Smooth muscle cell (in vitro differentiated cells): Measurements from ENCODE around the gene OR52M1. TPM values are rescaled to one million over a fixed set of nuclear protein-coding genes. Genes with fewer than 3 reads are reported as not detected.

Experiments
- DNase-seq: peaks from one replicate; lab custom pipeline; 2025; ENCODE audit not compliant: unreplicated experiment; lab: John Stamatoyannopoulos, UW
- H2AFZ ChIP-seq: fragments of 200-600 bp; sonication (generic); 2 replicates; pipeline ENCODE4 v1.6.0; 2016; ENCODE audit warnings: antibody characterized with exemption, low read depth, mild to moderate bottlenecking
- H3F3A ChIP-seq: fragments of 200-600 bp; sonication (generic); 2 replicates; pipeline ENCODE4 v1.6.0; 2017; ENCODE audit warnings: antibody characterized with exemption, low read depth
- H3K27ac ChIP-seq: fragments of 200-600 bp; sonication (generic); 2 replicates; pipeline ENCODE4 v1.5.1; 2016; ENCODE audit warnings: low read depth, mild to moderate bottlenecking
- H3K27me3 ChIP-seq: fragments of 200-600 bp; sonication (generic); 2 replicates; pipeline ENCODE4 v1.6.1; 2016; ENCODE audit warnings: low read depth, mild to moderate bottlenecking
- H3K36me3 ChIP-seq: fragments of 200-600 bp; sonication (generic); 2 replicates; pipeline ENCODE4 v1.5.1; 2016; ENCODE audit warnings: low read depth
- H3K4me1 ChIP-seq: fragments of 200-600 bp; sonication (generic); 2 replicates; pipeline ENCODE4 v1.5.1; 2016; ENCODE audit warnings: low read depth
- H3K4me2 ChIP-seq: fragments of 200-600 bp; sonication (generic); 2 replicates; pipeline ENCODE4 v1.6.0; 2016; ENCODE audit warnings: mild to moderate bottlenecking
- H3K4me3 ChIP-seq: fragments of 200-600 bp; sonication (generic); 2 replicates; pipeline ENCODE4 v1.5.1; 2016; ENCODE audit warnings: mild to moderate bottlenecking
- H3K79me2 ChIP-seq: fragments of 200-600 bp; sonication (generic); 2 replicates; pipeline ENCODE4 v1.6.0; 2016; ENCODE audit warnings: low read depth, mild to moderate bottlenecking
- H3K9ac ChIP-seq: fragments of 200-600 bp; sonication (generic); 2 replicates; pipeline ENCODE4 v1.6.0; 2016; ENCODE audit warnings: low read depth
- H3K9me3 ChIP-seq: fragments of 200-600 bp; sonication (generic); replicated peaks from 2 replicates; pipeline ENCODE4 v1.5.1; 2016; ENCODE audit warnings: low read depth
- H4K20me1 ChIP-seq: fragments of 200-600 bp; sonication (generic); 2 replicates; pipeline ENCODE4 v1.6.0; 2016; ENCODE audit warnings: low read depth
- CTCF ChIP-seq: fragments of 200-600 bp; sonication (generic); IDR thresholded peaks from 2 replicates; pipeline ENCODE4 v1.5.1; 2017; ENCODE audit warnings: borderline replicate concordance, mild to moderate bottlenecking, antibody characterized with exemption; ENCODE audit not compliant: insufficient read depth, poor library complexity, severe bottlenecking
- WGBS: methylation state at CpG from one replicate; pipeline ENCODE4 v1.1.7; 2016; ENCODE audit warnings: low lambda C conversion rate; 5-methylcytosine and 5-hydroxymethylcytosine counted together
- polyA plus RNA-seq: library from polyadenylated mRNA; unstranded; fragments of >200 nt; fragmentation: Nextera tagmentation; extraction: Ambion mirVana; gene quantifications from 2 replicates; pipeline ENCODE4 v1.2.1, GENCODE V29; 2016
- total RNA-seq: library from RNA; depleted of rRNA; stranded (reverse); fragments of >200 nt; gene quantifications from 2 replicates; pipeline ENCODE4 v1.2.3, GENCODE V29; 2014

Gene OR52M1
- total and polyA plus RNA-seq, 2 experiments from 2014 or later: not detected

GRCh38 chr11:4589017-4589416, 44.0 kb downstream of the OR52M1 start:
- H3K27me3 ChIP-seq: peaks cover 4% of the 10 kb centered on the region
- no peaks in the 10 kb centered on the region for H4K20me1 ChIP-seq
- H3K4me2 ChIP-seq: no peak overlapping the region
- no peak for DNase-seq
- H3K27ac ChIP-seq: no peak overlapping the region
- H2AFZ ChIP-seq: no peak overlapping the region
- H3K9me3 ChIP-seq: no peaks in the 10 kb centered on the region
- no peak overlapping the region for H3K9ac ChIP-seq
- no peaks in the 10 kb centered on the region for H3K4me1 ChIP-seq
- WGBS: 92% methylated on average over 3 of the region's 3 CpGs
- no peaks in the 10 kb centered on the region for H3K79me2 ChIP-seq
- no peaks in the 10 kb centered on the region for H3F3A ChIP-seq
- H3K4me3 ChIP-seq: no peak overlapping the region
- no peak for TF ChIP-seq CTCF
- no peaks in the 10 kb centered on the region for H3K36me3 ChIP-seq

GRCh38 chr11:4593739-4594138, 48.7 kb downstream of the OR52M1 start, which contains the start of gene OR52I1:
TSS of gene OR52I1 (plus strand) at chr11:4594039. CDS start at chr11:4594039, 0 bp downstream.
- no peak for DNase-seq
- no peaks in the 10 kb centered on the region for H3K36me3 ChIP-seq
- no peak within 1 kb of the TSS for H3K4me2 ChIP-seq
- H3F3A ChIP-seq: no peaks in the 10 kb centered on the region
- no peak within 1 kb of the TSS for H2AFZ ChIP-seq
- H3K79me2 ChIP-seq: no peaks in the 10 kb centered on the region
- no peaks in the 10 kb centered on the region for H4K20me1 ChIP-seq
- TF ChIP-seq CTCF: no peak
- H3K4me3 ChIP-seq: no peak within 1 kb of the TSS
- H3K4me1 ChIP-seq: no peaks in the 10 kb centered on the region
- no peak within 1 kb of the TSS for H3K9ac ChIP-seq
- WGBS: 95% methylated on average over 1 of the region's 1 CpG
- no peak within 1 kb of the TSS for H3K27ac ChIP-seq
- H3K27me3 ChIP-seq: no peaks in the 10 kb centered on the region
- no peaks in the 10 kb centered on the region for H3K9me3 ChIP-seq

Other genes with a start within 250 kb of the OR52M1 start
- not detected in 2 replicates for gene OR52B4, start 176.8 kb upstream of the OR52M1 start, total RNA-seq
- not detected in 2 replicates for gene OR52B4, start 176.8 kb upstream of the OR52M1 start, polyA plus RNA-seq
- gene TRIM21, start 151.5 kb upstream of the OR52M1 start, total RNA-seq: 14.0 and 18.7 TPM in 2 replicates
- gene TRIM21, start 151.5 kb upstream of the OR52M1 start, polyA plus RNA-seq: 14.0 and 27.6 TPM in 2 replicates
- not detected in 2 replicates for gene OR52K2, start 95.9 kb upstream of the OR52M1 start, total RNA-seq
- not detected in 2 replicates for gene OR52K2, start 95.9 kb upstream of the OR52M1 start, polyA plus RNA-seq
- 1.6 TPM in 1 of 2 replicates, not detected in the other for gene OR52K1, start 62.5 kb upstream of the OR52M1 start, total RNA-seq
- gene OR52K1, start 62.5 kb upstream of the OR52M1 start, polyA plus RNA-seq: not detected in 2 replicates
- gene OR52I2, start 36.6 kb downstream of the OR52M1 start, total RNA-seq: not detected in 2 replicates
- gene OR52I2, start 36.6 kb downstream of the OR52M1 start, polyA plus RNA-seq: 0.02 TPM in 1 of 2 replicates, not detected in the other
- gene OR52I1, start 48.8 kb downstream of the OR52M1 start, total RNA-seq: not detected in 2 replicates
- not detected in 2 replicates for gene OR52I1, start 48.8 kb downstream of the OR52M1 start, polyA plus RNA-seq
- 10.7 and 18.9 TPM in 2 replicates for gene TRIM68, start 63.0 kb downstream of the OR52M1 start, total RNA-seq
- 7.8 and 10.7 TPM in 2 replicates for gene TRIM68, start 63.0 kb downstream of the OR52M1 start, polyA plus RNA-seq
- gene OR51D1, start 92.3 kb downstream of the OR52M1 start, total RNA-seq: not detected in 2 replicates
- gene OR51D1, start 92.3 kb downstream of the OR52M1 start, polyA plus RNA-seq: not detected in 2 replicates
- gene OR51E1, start 98.8 kb downstream of the OR52M1 start, total RNA-seq: not detected in 2 replicates
- not detected in 2 replicates for gene OR51E1, start 98.8 kb downstream of the OR52M1 start, polyA plus RNA-seq
- not detected in 2 replicates for gene OR51E2, start 152.7 kb downstream of the OR52M1 start, total RNA-seq
- gene OR51E2, start 152.7 kb downstream of the OR52M1 start, polyA plus RNA-seq: not detected in 2 replicates
- not detected in 2 replicates for gene MMP26, start 159.6 kb downstream of the OR52M1 start, total RNA-seq
- gene MMP26, start 159.6 kb downstream of the OR52M1 start, polyA plus RNA-seq: not detected in 2 replicates
- not detected in 2 replicates for gene OR51F1, start 224.7 kb downstream of the OR52M1 start, total RNA-seq
- not detected in 2 replicates for gene OR51F1, start 224.7 kb downstream of the OR52M1 start, polyA plus RNA-seq